Measurements from ENCODE around the gene RAPGEF5.

Gene RAPGEF5

DNA sequence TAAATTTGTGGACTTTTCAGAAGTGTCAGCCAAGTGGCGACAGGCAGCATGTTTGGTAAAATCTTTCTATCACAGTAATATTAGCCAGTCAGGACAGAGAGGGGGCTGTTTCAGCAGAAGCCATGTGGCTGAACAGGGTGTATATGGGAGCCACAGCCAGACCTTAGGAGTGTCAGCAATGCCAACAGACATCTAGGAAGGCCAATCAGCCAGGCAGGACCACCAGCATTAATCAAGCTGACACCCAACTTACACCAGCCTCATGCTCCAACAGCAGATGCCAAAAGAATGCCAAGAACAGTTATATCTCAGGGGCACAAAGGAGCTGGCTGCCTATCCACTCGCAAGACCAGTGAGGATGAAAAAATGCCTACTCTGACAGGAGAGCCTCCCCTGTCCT is 54.8 kb downstream of the RAPGEF5 start:
- no peak for DNase-seq

DNA sequence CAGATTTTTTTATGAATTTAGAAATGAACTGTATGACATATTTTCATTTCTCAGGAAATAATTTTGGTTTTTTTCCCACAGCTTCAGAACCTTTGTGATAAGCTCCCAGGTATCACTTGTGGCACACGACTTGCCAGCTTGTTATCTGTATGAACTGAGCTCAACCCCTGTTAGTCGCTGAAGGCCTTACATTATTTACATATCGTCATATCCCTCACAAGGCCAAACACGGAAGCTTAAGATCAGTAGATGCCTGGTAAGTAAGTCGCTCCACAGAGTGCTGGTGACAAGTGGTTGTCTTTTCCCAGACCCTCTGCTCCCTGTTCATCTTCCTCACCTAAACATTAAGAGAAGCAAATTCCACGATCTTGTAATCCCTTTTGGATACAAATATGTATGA is 55.2 kb downstream of the RAPGEF5 start:
- DNase-seq, result no peak

DNA sequence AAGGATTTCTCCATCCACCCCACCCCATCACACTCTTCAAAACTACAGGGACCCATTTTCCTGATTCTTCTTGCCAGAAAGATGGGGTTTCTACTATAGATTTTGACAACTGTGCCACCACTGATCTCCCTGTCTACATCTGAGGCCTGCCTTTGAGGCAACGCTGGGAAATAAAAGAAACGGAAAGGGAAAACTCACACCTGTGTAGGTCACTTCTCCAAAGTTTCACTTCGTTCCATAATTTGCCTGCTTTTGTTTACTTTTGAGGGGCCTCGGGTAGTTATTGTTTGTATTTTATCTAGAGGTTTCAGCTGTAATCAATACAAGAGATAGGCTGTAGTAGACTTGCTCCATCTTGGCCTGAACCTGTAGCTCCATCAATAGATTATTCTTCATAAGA is 56.1 kb downstream of the RAPGEF5 start:
- no peak for DNase-seq

DNA sequence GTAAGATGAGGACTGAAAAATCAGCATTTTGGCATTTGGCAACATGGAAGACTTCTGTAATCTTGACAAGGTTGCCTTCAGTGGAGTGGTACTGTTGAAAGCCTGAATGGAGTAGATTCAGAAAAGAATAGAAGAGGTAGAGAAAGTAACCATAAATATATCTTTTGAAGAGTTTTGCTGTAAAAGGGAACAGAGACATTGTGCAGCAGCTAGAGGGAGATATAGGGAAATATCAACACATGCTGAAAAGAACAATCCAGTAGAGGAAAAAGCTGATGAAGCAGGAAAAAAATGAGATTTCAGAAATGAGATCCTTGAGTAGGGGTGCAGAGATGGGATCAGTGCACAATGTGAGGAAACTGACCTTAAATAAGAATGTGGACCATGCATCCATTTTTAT is 60.0 kb downstream of the RAPGEF5 start:
- no peak for DNase-seq

DNA sequence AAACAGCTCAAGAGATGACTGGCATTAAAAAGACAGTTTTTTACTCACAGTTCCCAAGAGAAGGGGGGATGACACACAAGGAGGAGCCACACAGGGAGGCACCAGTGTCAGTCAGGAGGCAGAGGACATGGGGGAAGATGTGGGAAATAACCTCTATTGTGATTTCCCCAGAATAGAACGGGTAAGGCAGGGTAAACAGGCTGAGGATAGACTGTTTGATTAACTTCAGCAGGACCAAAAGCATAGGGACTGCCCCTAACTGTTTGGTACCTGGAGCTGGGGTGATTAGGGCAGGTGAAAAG is 60.7 kb downstream of the RAPGEF5 start:
- DNase-seq, result no peak

DNA sequence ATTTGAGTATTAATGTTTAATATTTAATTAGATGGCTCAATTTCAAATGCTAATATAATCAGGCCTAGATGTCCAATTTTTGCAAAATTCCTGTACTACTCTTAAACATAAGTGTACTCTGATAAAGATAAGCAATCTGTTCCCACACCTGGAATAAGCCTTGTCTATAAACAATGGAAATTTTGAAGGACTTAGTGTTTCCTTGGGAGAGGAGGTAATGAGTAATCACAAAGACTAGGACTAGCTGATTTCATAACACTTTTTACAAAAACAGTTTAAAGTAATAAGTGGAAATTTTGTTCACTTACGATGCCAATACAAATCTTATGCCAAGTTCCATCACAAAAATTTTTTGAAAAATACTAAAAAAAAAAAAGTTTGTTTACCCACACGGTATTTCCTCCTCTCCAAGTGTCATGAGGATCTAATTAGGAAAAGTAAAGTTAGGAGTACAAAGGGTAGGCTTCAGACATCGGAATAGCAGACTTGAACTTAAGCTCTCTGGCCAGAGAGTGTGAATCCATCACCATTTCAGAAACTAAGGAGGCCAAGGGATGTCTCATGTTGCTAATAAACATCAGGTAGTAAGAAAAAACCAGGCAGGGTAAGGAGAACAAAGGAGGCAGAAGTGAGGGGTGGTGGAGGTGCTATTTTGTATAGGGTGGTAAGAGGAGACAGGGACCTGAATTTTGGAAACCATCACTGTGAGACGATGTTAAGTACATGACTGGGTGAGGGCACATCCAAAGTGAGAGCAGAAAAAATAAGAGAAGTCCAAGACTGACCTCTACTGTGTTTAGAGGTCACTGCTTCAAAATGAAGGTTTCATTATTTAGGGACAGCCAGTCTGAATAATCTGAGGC is 61.3 kb downstream of the RAPGEF5 start:
- DNase-seq, result no peak

DNA sequence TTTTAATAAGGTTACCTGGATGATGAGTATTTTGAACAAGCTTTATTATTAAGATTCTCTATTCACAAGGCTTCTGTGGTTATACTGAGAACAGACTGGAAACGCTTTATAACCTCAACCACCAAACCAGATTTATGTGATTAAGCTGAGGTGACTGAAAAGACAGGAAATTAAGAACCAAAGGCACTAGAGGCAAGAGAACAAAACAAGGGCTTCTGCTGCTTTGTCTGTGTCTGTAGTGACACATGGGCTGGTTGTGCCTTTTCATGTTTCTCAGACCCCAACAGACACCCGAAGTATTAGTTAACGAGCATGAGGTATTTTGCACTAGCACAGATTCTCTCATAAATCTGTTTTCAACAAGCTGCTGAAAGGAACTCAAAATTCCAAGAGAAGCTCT is 64.4 kb downstream of the RAPGEF5 start:
- no peak for DNase-seq

DNA sequence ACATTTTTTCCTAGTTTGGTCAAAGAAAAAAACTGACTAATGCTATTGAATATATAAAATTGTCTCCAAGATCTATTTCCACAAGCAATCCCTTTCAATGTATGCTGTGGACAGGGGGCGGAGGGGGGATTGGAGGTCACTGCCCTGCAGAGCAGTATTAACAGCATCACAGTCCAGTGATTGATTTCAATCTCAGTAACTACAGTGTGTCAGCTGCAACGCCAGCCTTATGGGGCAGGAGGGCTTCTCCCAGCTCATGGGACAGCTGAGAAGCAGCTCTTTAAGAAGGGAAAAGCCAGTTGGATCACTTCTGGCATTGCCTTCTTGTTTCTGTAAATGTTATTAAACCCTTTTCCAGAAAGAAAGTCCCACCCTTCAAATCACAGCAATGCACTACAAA is 65.0 kb downstream of the RAPGEF5 start:
- DNase-seq, result no peak

DNA sequence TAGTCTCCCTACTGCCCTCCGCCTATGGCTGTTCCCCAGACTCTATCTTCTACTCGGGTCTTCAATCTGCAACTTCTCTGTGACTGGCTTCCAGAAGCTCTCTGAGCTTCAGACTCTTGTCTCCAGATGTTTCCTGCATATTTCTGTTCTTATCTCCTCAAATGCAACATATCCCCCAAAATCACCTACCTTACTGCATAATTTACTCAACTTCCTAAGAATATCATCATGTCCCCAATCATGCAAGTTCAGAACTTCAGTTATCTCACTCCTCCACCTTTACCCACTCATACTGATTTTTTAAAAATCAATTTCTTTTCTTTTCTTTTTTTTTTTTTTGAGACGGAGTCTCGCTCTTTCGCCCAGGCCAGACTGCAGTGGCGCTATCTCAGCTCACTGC is 68.8 kb downstream of the RAPGEF5 start:
- no peak for DNase-seq

DNA sequence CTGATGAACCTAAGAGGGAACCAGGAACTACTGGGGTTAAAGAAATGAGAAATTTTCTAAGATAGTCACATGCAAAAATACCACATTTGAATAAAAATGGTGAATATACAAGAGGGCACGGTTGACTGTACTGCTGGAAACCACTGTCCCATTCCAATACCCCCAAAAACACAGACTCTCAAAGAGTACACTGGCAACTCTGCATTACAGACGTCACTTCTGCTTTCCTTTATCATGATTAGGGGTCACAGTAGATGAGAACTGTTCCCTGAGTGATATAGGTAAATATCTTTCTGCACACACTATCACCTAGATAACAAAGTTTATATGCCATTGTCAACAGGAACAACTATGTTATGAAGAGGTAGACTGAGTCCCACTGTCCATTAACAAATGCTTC is 69.5 kb downstream of the RAPGEF5 start:
- DNase-seq, result no peak

DNA sequence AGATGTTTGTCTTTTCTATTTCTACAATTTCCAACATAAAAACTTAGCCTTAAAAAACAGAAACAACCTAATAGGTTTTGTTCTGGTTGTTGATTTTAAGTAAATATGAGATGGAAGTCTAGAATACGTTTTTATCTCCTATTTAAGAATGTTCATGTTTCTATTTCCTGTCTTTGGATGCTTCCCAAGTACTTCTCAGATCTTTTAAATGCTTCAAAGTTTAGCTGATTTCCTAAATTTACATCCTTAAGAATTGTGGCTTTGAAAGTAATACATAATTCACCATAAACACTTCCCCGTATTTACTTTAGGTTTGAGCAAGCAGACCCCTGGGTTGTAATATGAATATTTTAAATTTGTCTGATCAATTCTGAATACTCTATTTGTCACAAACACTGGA is 70.5 kb downstream of the RAPGEF5 start:
- DNase-seq, result no peak

DNA sequence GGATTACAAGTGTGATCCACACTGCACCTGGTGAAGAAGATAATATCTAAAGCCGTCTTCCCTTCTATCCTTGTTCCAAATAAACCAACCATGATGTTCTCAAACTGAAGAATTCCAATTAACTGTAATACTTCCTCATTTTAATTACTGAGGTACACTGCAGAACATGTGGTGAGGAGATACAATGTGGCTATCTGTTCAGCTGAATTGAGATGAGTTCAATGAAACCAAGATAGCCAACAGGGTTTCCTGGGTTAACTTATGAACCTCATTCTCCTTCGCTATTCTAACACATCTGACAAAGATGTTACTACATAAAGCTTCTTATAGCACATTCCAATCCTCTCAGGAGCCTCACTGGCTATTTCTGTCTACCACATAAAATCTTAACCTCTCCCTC is 75.5 kb downstream of the RAPGEF5 start:
- DNase-seq, result no peak

DNA sequence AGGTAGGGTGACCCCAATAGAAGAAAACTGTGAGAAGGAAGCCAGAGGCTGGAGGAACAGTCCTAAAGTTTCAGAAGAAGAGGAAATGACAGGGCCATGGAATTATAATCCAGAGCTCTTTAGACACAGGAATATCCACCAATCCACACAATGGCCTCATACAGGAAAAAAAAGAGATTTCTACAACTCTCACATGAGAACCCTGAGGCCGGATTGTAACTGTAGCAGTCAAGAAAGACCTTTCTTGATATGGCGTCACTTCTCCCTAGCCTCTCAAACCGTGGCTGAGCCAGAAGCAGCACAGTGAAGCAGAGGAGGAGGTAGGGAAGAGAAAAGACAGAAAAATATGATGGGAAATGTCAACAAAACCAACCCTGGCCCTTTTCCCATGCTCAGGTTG is 76.9 kb downstream of the RAPGEF5 start:
- DNase-seq, result no peak

DNA sequence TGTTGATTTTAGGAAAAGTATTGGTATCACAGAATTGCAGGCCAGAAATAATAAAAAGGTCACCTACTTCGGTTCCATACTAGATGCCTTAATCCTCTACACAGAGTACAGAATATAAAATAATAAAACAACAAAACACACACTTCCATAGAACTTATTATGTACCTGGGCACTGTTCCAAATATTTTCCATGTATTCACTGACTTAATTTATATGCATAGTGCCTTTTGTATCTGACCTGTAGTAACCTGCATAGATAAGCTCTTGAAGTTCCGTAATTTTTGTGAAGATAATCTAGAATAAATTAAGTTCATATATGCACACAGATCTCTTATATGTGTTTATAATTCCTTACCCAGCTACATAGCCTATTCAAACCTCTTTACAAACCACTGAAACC is 78.3 kb downstream of the RAPGEF5 start:
- no peak for DNase-seq

DNA sequence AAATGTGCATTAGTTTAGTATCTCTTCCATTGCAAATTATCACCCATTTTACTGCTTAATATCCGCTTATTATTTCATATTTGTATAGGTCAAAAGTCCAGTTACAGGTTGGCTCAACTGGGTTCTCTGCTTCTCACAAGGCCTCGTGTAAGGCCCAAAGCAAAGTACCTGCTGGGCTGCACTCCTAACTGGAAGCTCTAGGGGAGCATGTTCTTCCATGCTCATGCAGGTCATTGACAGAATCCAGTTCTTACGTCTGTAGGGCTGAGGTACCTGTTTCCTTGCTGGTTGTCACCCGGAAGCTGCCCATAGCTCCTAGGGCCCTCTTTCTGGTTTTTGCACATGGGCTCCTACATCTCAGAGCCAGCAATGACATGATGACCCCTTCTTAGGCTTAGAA is 79.6 kb downstream of the RAPGEF5 start:
- DNase-seq, result no peak

DNA sequence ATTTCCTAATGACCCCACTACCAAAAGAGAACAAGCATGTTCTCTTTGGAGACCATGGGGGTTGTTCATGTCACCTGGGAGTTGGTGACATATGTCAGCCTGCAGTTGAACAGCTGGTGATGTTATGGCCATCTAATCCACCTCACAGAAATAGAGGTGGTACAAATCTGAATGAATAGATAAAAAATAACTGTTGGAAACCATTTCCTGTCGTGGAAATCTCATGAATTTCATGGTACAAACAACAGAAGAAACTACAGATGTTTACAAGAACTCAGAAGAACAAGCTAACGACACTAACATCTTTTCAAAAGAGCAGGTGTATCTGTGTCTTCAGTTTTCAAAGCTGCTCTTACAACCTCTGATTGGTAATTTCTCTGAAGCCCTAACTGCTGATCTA is 81.3 kb downstream of the RAPGEF5 start:
- DNase-seq, result no peak

DNA sequence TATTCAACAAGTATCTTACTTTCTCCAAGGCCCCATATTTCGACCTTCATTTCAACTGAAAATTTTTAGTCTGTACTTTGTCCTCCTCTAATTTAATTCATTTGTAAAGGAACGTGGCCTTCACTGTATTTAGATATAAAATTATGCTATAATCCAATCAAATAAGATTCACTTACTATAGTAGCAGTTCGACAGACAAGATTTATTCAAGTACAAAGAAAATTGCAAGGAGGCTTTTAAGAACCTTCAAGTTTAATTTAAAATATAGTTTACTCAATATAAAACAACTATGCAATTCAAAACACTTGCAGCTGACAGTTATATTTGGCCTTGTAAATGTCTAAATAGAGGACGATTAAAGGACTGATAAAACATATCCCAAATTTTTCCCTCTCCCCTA is 85.6 kb downstream of the RAPGEF5 start:
- no peak for DNase-seq

DNA sequence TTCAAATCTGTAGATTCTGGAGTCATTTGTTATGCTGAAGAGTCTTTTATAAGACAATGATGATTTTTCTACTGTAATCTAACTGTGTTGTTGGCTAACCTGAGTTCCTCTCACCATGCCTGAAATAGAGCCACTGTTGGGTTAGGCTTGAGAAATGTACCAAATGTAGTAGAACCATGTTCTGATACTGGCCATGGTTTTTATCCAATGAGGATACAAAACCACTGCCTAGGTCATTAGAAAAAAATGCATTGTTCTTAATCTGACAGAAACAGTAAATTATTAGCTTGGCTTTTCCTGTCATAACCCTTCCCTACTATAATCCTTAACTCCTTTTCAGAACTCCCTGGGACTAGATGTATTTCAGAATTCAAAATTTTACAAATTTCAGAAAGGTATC is 86.6 kb downstream of the RAPGEF5 start:
- DNase-seq, result no peak

DNA sequence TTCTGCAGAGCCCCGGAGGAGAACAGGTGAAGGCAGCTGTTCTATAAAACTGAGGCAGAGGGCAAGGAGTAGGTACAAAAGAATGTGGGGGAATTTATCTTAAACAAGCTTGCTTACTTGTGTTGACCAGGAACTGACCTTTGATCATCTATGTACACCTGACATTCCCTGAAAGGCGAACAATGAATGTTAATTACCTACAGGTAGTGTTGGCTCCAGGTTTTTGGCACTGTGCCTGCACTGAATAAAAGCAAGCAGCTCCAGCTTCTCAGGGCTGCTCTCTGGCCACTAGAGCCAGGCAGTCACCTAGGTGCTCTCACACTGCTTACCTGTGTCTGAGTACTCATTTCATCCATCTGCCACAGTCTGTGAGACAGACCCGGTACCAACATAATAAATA is 87.0 kb downstream of the RAPGEF5 start:
- no peak for DNase-seq

DNA sequence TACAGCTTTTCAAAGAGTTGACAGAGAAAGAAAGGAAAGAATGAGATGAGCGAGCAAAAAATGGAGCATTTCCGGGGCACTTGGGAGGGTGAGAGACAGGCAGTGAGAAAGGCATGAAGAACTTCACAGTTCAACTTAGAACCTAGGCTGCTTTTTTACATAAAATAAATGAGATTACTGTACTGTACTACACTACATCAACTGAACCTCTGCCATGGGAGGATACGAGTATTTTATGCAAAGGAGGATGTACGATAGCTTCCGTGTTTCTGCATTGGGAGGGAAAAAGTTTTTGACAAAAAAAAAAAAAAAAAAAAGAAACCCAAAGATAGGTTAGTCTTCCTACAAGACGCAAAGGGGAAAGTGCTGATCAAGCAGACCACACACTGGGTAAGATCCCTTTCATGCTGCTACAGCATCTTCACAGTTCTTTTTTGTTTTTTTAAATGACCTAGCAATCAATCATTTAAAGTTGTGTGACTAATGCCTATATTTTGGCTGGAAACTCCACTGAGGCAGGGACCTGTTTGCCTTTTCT is 88.0 kb downstream of the RAPGEF5 start:
- no peak for DNase-seq

DNA sequence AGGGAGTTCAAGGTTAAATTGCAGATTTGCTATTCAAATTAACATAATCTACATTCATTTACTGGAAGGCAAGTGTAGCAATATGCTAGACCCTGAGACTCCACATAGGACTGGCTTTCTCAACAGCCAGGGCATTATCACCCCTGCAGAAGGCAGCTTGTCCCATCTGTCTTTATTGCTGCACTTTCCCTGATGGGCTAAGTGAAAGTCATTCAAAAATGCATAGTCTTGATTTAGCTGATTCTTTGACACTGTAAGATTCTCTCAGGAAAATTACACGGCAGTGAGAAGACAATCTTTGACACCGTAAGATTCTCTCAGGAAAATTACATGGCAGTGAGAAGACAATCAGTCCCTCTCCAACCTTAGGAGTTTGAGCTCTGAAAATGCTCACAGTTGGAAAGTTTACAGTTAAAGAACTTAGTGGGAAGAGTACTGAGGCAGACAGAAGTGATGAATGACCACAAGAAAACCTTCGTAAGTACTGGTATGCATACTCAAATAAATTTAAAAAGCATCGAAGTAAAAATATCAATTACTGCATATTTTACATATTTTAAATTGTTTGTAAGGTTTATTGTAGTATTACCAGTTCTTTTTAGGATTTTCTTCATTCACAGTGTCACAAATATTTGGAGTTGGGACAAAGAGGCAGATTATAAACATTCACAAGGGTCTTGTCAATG is 88.9 kb downstream of the RAPGEF5 start:
- peak; percentile 8 for DNase-seq

DNA sequence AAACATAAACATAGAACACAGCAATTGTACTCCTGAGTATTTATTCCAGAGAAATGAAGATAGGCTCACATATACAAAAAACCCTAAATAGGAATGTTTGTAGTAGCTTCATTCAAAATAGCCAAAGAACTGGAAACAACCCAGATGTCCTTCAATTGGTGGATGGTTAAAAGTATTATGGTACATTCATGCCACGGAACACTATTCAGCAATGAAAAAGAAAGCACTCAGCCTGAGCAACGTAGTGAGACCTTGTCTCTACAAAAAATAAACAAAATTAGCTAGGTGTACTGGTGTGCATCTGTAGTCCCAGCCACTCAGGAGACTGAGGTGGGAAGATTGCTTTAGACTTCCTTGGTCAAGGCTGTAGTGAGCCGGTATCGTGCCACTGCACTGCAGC is 94.4 kb downstream of the RAPGEF5 start:
- no peak for DNase-seq

DNA sequence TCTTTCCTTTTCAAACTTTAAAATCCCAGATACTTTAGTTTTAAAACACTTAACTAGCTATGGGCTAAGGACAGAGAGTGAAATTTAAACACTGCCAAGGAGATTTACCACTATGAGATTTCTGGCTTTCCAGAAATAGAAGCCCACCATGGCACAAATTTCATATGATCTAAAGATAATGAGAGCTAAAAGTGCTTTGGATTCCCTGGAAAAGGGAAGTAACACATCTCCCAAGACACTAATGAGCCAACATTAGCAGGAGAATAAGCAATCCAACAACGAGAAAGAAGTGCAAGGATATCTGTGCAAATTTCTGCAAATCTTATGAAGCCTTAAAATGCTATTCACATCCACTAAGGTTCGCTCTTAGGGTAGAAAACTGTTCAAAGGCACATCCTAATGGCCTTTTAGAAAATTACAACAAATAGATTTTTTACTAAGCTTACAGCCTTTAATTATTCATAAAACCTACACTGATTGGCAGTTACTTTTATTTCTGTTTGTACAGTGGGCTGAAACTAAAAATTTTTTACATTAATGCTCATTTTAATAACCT is 100.3 kb downstream of the RAPGEF5 start:
- no peak for DNase-seq

DNA sequence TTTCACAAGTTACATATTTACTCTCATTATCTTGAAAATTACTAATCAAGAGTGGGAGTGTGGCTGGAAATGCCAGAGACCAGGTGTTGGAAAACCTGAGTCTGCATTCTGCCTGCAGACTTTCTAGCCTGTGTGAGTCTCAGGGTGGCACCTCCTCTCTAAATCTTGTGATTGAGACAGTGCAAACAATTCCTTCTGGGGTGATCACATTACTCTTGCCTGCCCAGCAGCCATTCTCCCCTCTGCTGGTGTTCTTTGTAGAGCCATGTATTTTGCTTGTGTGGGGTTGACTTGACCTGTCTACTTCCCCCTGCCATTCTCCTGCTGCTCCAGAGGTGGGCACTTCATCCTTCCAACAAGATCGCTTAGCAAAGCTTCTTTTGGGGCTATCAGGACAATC is 101.1 kb downstream of the RAPGEF5 start:
- DNase-seq, result no peak

Measured in fibroblast of upper back skin (primary cell).